GM18505 (cell line): ENCODE results near the gene PSKH1.
"Not testable (repeated sequence)": the region's sequence is repeated elsewhere in the genome, so short reads cannot be mapped to it uniquely, and the experiment has no call there.

Experiments used
- ATAC-seq: cut with Tn5 transposase; IDR thresholded peaks from one replicate; pipeline ENCODE4 v1.9.1; 2021; ENCODE audit not compliant: unreplicated experiment
- POLR2A ChIP-seq: IDR thresholded peaks from 4 replicates; pipeline ENCODE4 v1.6.1; 2011; ENCODE audit warnings: borderline replicate concordance; ENCODE audit not compliant: insufficient read depth, insufficient read length; ENCODE audit errors: extremely low read depth

The PSKH1 gene

DNA sequence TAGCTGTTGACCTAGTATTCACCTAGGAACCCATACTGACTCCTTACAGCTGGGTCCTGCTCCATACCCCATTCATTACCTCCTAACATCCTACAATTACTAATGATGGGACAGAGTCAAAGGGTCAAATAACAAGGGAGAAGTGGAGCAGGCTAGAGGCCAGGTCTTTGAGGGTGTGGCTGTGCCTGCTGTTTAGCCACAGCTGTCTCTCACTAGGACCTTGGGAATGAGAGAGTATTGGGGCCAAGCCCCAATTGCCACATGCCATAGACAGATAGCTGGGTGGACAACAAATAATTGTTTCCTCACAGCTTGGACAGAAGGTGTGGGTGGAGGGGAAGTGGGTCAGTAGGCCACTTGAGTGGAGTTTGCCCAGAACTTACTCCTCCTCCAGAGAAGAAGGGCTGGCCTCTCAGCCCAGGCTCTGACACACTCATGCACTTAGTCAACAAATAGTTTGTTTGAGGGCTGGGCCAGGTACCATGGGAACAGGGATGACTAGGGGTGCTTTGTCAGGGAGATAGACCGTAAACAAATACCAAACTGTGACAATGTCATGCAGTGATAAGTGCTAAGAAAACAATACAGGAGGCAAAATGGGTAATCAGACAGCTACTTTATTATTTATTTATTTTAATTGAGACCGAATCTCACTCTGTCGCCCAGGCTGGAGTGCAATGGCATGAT lies 35.4 kb upstream of the PSKH1 start:
- ATAC-seq = no peak
- TF ChIP-seq POLR2A = no peak

DNA sequence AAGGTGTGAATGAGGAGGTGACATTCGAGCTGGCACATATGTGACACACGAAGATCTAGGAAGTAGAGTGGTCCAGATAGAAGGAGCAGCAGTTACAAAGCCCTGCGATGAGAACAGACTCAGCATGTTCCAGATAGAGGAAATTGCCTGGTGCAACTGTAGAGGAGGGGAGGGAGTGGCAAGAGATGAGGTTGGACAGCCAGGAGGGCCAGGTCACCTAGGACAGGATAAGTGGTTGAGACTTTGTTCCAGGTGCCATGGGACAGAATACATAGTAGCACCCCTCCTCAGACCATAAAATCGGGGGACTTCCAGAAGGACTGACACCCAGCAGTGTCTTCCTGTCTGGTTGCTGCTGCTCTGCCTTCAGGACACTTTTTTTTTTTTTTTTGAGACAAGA lies 34.6 kb upstream of the PSKH1 start:
- ATAC-seq = no peak
- no peak for TF ChIP-seq POLR2A

DNA sequence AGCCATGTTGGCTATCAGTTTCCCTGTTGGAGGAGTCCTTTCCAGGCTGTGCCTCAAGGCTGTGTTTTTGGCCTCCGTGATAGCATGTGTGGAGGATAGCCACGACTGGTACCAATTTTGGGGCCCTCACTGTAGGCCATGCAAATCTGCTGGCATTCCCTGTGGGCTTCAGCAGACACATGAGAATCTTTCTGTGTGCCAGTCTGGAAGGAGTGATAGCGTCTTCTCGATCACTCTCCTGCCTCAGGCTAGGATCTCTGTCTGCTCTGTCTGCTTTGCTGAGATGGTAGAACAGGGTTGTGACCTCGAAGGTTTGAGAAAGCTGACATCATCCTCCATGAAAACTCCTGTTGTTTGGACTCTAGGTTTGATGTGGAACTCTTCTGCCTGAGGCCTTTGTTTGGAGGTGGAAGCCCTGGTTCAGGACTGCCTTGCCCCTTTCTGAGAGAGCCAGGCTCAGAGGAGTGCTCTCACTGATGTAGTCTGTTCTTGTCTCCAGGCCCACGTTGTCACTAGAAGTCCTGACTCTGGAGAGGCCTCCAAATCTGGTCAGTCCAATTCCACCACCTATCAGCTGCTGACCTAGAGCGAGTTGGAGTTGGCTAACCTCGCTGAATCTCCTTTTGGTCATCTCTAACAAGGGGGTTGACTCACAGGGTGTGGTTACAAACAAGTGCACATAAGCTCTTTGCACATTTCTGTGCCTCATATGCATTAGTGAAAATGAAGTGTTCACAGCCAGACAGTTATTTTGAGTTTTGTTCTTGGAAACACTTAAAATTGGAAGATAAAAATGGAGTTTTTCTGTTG lies 32.3 kb upstream of the PSKH1 start:
- no peak for TF ChIP-seq POLR2A
- no peak for ATAC-seq

DNA sequence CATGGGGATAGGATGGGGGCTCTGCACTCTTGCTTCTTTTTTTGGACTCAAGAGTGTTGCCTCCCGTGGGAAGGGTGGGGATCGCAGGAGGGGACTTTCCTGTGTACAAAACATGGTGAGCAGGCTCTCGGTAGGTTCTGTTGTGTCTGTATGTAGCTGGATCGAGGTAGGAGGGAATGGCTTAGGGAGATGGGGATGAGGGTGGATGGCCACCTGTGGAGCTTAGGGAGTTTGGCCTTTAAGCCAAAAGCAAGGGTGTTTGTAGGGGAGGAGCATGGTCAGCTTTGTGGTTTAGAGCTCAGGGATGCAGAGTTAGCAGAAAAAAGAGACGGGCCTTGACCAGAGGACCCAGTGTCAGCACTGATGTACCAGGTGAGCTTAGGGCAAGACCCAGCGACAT lies 31.2 kb upstream of the PSKH1 start:
- TF ChIP-seq POLR2A = no peak
- ATAC-seq = no peak

DNA sequence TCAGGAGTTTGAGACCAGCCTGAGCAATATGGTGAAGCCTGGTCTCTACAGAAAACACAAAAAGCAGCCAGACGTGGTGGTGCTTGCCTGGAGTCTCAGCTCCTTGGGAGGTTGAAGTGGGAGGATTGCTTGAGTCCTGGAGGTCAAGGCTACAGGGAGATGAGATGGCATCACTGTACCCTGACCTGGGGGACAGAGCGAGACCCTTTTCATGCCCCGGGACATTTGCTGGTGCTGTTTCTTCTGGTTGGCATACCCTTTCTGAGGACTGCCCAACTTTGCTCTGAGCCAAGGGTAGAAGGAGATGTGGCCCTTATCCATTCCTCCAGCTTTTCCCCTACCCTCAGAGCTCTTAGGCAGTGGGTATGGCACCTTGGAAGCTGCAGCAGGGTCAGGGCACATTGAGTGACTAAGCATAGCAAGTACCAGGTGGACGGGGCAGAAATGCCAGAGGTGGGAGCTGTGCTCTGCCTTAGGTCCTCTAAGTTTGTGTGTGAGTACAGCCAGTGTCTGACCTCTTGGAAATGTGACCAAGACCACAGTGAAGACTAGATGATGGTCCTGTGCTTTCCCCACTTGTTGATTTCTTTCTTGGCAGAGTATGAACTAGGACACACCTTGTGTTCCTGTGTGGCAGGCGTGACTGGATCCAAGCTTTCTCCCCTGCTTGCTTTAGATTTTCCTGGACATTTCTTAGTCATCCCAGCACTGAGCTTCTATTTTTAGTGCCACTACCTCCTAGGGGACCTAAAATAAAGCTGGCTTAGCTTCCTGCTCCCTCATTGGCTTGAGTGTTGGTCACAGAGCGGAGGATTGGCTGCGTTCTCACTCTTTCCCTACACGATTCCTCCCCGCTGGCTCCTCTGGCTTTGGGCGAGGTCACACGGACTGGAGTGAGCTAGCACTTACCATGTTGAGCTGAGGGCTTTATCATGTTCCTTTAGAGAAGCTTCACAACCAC lies 30.2 kb upstream of the PSKH1 start:
- no peak for TF ChIP-seq POLR2A
- ATAC-seq = no peak

DNA sequence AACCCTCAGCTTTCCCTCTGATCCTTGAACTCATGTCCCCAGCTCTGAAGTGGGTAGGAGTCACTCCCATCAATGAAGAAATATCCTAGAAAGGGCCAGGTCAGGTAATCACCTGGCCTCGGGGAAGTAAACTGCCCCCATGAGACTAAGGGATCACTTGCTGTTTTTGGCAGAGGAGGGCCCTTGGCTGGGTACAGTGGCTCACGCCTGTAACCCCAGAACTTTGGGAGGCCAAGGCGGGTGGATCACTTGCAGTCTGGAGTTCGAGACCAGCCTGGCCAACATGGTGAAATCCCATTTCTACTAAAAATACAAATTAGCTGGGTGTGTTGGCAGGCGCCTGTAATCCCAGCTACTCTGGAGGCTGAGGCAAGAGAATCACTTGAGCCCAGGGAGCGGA lies 29.0 kb upstream of the PSKH1 start:
- ATAC-seq = not testable (repeated sequence)

DNA sequence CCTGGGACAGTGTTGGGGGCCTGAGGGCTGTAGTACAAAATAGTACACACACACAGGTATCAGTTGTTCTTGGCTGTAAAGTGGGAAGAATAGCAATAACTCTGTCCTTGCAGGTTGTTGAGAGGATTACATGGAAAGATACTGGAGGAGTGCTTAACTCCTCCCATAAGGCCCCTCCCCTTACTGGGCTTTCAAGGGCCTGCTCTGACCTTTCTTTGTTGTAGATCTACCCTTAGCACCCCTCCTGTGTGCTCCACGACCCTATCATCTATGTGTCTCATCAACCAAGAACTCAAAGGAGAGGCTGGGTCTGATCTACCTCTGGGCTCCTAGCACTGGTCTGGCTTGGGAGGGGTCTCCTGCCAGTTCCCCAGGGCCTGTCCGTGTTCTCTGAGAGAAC lies 28.5 kb upstream of the PSKH1 start:
- ATAC-seq = no peak
- TF ChIP-seq POLR2A = no peak

DNA sequence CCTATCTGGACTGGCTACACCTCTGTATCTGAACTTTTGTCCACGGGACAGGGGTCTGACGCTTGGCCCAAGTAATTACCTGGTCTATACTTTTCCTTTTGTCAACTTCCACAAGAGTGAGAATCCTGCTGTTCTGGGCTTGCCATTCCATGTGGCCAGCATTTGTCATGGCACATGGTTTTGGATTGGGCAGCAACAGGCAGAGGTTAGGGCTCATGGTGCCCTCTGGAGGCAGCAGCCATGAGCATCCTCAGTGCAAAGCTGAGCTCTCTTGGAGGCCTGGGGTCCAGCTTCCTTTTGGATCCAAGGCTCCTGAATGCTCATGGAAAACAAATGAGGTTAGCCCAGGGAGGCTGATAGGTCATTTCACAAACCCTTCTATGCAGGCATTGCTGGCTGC lies 27.7 kb upstream of the PSKH1 start:
- no peak for TF ChIP-seq POLR2A
- no peak for ATAC-seq

DNA sequence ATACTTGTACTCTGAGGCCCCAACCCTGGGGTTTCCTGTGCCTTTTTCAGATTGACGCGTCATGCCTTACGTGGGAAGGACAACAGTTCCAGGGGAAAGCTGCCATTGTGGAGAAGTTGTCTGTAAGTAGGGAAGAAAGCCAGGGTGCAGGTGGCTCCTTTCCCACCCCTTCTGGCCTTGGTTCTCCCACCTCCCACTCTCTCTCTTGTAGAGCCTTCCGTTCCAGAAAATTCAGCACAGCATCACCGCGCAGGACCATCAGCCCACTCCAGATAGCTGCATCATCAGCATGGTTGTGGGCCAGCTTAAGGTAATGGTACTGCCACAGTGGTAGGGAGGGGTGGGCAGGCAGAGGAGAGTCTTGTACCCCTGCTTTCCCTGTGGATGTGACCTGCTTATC lies 24.8 kb upstream of the PSKH1 start:
- TF ChIP-seq POLR2A = no peak

DNA sequence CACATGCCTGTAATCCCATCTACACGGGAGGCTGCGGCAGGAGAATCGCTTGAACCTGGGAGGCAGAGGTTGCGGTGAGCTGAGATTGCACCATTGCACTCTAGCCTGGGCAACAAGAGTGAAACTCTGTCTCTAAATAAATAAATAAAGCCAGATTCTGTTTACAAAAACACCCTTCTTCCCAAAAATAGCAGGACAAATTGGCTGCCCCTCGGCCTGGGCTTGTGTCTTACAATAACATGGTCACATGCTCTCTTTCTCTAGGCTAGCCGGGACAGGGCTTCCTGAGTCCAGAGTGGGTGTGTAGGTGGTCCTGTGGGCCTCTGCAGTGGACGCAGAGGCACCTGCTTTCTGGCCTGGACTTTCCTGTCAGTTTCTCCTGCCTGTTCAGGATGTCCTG lies 23.4 kb upstream of the PSKH1 start:
- no peak for ATAC-seq

More for the DNA sequence above, 24.8 kb upstream of the PSKH1 start:
- ATAC-seq = no peak

DNA sequence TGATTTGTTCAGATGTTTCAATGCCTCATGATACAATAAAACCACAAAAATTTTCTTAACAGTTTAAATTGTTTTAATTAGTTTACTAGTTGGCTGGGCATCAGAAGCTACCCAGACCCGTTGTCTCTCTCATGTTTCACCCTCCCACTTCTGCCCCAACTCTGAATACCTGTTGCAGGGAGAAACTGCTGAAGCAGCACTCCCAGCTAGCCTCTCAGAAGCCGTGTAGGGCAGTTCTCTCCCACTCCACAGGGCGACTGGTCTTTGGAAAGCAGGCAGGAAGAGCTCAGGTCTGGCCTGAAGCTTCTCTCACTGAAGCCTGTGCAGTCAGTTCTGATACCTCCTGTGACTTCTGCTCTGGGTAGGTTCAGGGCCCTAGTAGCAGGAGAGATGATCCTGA lies 21.8 kb upstream of the PSKH1 start:
- no peak for ATAC-seq
- TF ChIP-seq POLR2A = no peak

More for the DNA sequence above, 23.4 kb upstream of the PSKH1 start:
- TF ChIP-seq POLR2A = no peak

DNA sequence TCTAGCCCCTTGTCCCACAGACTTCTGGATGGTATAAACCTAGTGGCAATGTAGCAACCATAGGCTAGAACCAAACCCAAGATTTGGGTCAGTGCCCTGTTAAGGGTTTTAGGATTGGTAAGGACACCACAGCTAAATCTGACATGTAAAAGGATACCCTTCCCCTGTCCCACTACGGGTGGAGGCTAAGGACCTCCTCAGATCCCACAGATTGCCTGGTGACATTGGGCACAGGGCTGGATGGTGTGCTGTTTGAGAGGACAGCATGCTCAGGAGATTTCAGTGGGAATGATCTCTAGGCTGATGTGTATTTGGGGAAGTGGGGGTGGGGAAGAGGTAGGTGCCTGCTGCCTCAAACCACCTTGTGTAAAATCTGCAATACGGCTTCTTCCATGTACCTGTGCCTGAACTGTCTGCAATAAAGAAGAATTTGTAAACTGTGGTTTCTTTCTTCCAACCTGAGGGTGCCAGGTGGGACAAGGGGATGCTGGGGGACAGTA lies 20.9 kb upstream of the PSKH1 start:
- no peak for TF ChIP-seq POLR2A

More for the DNA sequence above, 20.9 kb upstream of the PSKH1 start:
- no peak for ATAC-seq
